H1 (cell line): ENCODE measurements around the gene NWD2.

Experiments used
- KDM5A ChIP-seq: fragments of 200-600 bp; IDR thresholded peaks from 2 replicates; pipeline ENCODE4 v1.7.1; 2012; ENCODE audit warnings: mild to moderate bottlenecking, low read length, inconsistent platforms, mixed read lengths
- POLR2AphosphoS5 ChIP-seq: IDR thresholded peaks from 2 replicates; pipeline ENCODE4 v1.6.1; 2011; ENCODE audit warnings: low read depth, low read length

DNA sequence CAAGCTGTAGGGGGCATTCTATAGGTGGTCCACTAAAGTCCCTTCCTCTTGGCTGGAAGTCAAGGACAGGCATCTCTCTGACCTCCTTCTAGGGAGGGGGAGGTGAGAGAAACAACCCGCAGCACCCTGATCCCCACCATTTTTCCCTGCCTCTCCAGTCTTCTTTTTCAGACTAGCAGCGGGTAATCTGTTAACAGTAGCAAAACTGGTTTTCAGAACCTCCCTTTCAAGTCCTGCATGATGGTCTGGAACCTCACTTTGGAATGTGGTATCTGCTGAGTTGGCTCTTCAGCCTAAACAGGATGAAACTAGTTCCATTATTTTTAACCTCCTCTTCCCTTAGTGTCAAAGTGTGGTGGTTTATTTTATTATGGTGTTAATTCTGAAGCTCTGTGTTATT, 196.0 kb downstream of the NWD2 start:
- TF ChIP-seq POLR2AphosphoS5, result no peak
- no peak for TF ChIP-seq KDM5A
